GM23338 (cell line): ENCODE results near the gene HK1. TPM values are rescaled to one million over a fixed set of nuclear protein-coding genes. Genes with fewer than 3 reads are reported as not detected.

Experiments used
- ATAC-seq: fragments of 200-7000 bp; cut with Tn5 transposase; 3 replicates; pipeline ENCODE4 v1.9.1; 2020
- DNase-seq: peaks from one replicate; pipeline ENCODE4 v3.0.0-alpha.2; 2015; ENCODE audit warnings: low spot score
- H2AFZ ChIP-seq: fragments of 200-600 bp; sonication (generic); 2 replicates; pipeline ENCODE4 v1.8.0; 2016; ENCODE audit warnings: antibody characterized with exemption, mild to moderate bottlenecking, moderate library complexity
- H3F3A ChIP-seq: fragments of 200-600 bp; sonication (generic); replicated peaks from 2 replicates; pipeline ENCODE4 v1.8.0; 2017; ENCODE audit warnings: antibody characterized with exemption, mixed run types, low read depth
- H3K27ac ChIP-seq: fragments of 200-600 bp; sonication (generic); 2 replicates; pipeline ENCODE4 v1.6.1; 2016; ENCODE audit warnings: low read depth
- H3K27me3 ChIP-seq: fragments of 200-600 bp; sonication (generic); 2 replicates; pipeline ENCODE4 v1.8.0; 2016; ENCODE audit warnings: mild to moderate bottlenecking, mixed run types, moderate library complexity; ENCODE audit not compliant: insufficient read depth
- H3K36me3 ChIP-seq: fragments of 200-600 bp; sonication (generic); 2 replicates; pipeline ENCODE4 v1.8.0; 2016; ENCODE audit warnings: mild to moderate bottlenecking; ENCODE audit not compliant: insufficient read depth
- H3K4me1 ChIP-seq: fragments of 200-600 bp; sonication (generic); 2 replicates; pipeline ENCODE4 v1.8.0; 2016; ENCODE audit warnings: mild to moderate bottlenecking, moderate library complexity; ENCODE audit not compliant: insufficient read depth
- H3K4me2 ChIP-seq: fragments of 200-600 bp; sonication (generic); 2 replicates; pipeline ENCODE4 v1.7.1; 2017; ENCODE audit warnings: mixed run types
- H3K4me3 ChIP-seq: fragments of 200-600 bp; sonication (generic); 2 replicates; pipeline ENCODE4 v1.6.1; 2016; ENCODE audit warnings: mixed run types
- H3K79me2 ChIP-seq: fragments of 200-600 bp; sonication (generic); replicated peaks from 2 replicates; pipeline ENCODE4 v1.8.0; 2017; ENCODE audit warnings: mild to moderate bottlenecking; ENCODE audit not compliant: insufficient read depth
- H3K9me2 ChIP-seq: fragments of 200-600 bp; sonication (generic); 2 replicates; pipeline ENCODE4 v1.8.0; 2017; ENCODE audit not compliant: insufficient read depth
- H4K20me1 ChIP-seq: fragments of 200-600 bp; sonication (generic); replicated peaks from 2 replicates; pipeline ENCODE4 v1.8.0; 2017; ENCODE audit warnings: mild to moderate bottlenecking; ENCODE audit not compliant: insufficient read depth
- H3K27ac Mint-ChIP-seq: 2 replicates; pipeline ENCODE4 v1.8.0; 2020; ENCODE audit warnings: inconsistent platforms, mild to moderate bottlenecking, moderate library complexity, mixed read lengths
- H3K27me3 Mint-ChIP-seq: 3 replicates; pipeline ENCODE4 v1.8.0; 2022; ENCODE audit warnings: low read depth, mild to moderate bottlenecking, moderate library complexity, mixed read lengths, inconsistent platforms; ENCODE audit not compliant: insufficient read depth, poor library complexity
- H3K36me3 Mint-ChIP-seq: 3 replicates; pipeline ENCODE4 v1.8.0; 2021; ENCODE audit warnings: low read depth, mild to moderate bottlenecking, inconsistent platforms, moderate library complexity, mixed read lengths
- H3K4me1 Mint-ChIP-seq: 3 replicates; pipeline ENCODE4 v1.8.0; 2020; ENCODE audit warnings: mild to moderate bottlenecking, inconsistent platforms, mixed read lengths
- H3K4me3 Mint-ChIP-seq: 3 replicates; pipeline ENCODE4 v1.8.0; 2021; ENCODE audit warnings: moderate library complexity, mild to moderate bottlenecking, inconsistent platforms, mixed read lengths
- H3K9me3 Mint-ChIP-seq: 3 replicates; pipeline ENCODE4 v1.8.0; 2020; ENCODE audit warnings: moderate library complexity, mild to moderate bottlenecking, inconsistent platforms, mixed read lengths
- CREB1 ChIP-seq: fragments of 250-450 bp; sonication (Bioruptor Pico); IDR thresholded peaks from 2 replicates; pipeline ENCODE4 v1.5.0; 2020; ENCODE audit warnings: low read depth, mild to moderate bottlenecking, moderate library complexity
- EZH2phosphoT487 ChIP-seq: fragments of 200-600 bp; sonication (generic); IDR thresholded peaks from one replicate; pipeline ENCODE4 v1.8.1; 2018; ENCODE audit warnings: antibody characterized with exemption; ENCODE audit not compliant: unreplicated experiment
- JUNB ChIP-seq: IDR thresholded peaks from one replicate; pipeline ENCODE4 v1.6.1; 2016; ENCODE audit warnings: antibody characterized with exemption; ENCODE audit not compliant: unreplicated experiment
- POLR2AphosphoS5 ChIP-seq: IDR thresholded peaks from 2 replicates; pipeline ENCODE4 v1.6.1; 2016; ENCODE audit warnings: antibody characterized with exemption, low read depth
- STAT1 ChIP-seq: IDR thresholded peaks from one replicate; pipeline ENCODE4 v1.6.1; 2016; ENCODE audit warnings: antibody characterized with exemption; ENCODE audit not compliant: unreplicated experiment
- ZNF331 ChIP-seq: fragments of 250-450 bp; sonication (Bioruptor Pico); IDR thresholded peaks from 2 replicates; pipeline ENCODE4 v1.5.0; 2020; ENCODE audit warnings: low read depth, mild to moderate bottlenecking, moderate library complexity
- polyA plus RNA-seq: library from polyadenylated mRNA; unstranded; fragments of >200 nt; fragmentation: Nextera tagmentation; extraction: Ambion mirVana; gene quantifications from 2 replicates; pipeline ENCODE4 v1.2.1, GENCODE V29; 2016
- total RNA-seq: library from RNA; depleted of rRNA; stranded (reverse); fragments of >200 nt; shearing (Covaris generic); gene quantifications from 2 replicates; pipeline ENCODE4 v1.2.3, GENCODE V29; 2014
- TF ChIP-seq, protein P1 (sequence below): fragments of 250-450 bp; sonication (Bioruptor Pico); IDR thresholded peaks from 2 replicates; pipeline ENCODE4 v1.5.0; 2020; ENCODE audit warnings: mild to moderate bottlenecking, moderate library complexity
- TF ChIP-seq, protein P2 (sequence below): IDR thresholded peaks from one replicate; pipeline ENCODE4 v1.6.1; 2018; ENCODE audit warnings: antibody characterized with exemption; ENCODE audit not compliant: unreplicated experiment

The HK1 gene
- total and polyA plus RNA-seq, 2 experiments from 2014 or later: 76.6 to 229 TPM

- TF ChIP-seq, protein P1, sequence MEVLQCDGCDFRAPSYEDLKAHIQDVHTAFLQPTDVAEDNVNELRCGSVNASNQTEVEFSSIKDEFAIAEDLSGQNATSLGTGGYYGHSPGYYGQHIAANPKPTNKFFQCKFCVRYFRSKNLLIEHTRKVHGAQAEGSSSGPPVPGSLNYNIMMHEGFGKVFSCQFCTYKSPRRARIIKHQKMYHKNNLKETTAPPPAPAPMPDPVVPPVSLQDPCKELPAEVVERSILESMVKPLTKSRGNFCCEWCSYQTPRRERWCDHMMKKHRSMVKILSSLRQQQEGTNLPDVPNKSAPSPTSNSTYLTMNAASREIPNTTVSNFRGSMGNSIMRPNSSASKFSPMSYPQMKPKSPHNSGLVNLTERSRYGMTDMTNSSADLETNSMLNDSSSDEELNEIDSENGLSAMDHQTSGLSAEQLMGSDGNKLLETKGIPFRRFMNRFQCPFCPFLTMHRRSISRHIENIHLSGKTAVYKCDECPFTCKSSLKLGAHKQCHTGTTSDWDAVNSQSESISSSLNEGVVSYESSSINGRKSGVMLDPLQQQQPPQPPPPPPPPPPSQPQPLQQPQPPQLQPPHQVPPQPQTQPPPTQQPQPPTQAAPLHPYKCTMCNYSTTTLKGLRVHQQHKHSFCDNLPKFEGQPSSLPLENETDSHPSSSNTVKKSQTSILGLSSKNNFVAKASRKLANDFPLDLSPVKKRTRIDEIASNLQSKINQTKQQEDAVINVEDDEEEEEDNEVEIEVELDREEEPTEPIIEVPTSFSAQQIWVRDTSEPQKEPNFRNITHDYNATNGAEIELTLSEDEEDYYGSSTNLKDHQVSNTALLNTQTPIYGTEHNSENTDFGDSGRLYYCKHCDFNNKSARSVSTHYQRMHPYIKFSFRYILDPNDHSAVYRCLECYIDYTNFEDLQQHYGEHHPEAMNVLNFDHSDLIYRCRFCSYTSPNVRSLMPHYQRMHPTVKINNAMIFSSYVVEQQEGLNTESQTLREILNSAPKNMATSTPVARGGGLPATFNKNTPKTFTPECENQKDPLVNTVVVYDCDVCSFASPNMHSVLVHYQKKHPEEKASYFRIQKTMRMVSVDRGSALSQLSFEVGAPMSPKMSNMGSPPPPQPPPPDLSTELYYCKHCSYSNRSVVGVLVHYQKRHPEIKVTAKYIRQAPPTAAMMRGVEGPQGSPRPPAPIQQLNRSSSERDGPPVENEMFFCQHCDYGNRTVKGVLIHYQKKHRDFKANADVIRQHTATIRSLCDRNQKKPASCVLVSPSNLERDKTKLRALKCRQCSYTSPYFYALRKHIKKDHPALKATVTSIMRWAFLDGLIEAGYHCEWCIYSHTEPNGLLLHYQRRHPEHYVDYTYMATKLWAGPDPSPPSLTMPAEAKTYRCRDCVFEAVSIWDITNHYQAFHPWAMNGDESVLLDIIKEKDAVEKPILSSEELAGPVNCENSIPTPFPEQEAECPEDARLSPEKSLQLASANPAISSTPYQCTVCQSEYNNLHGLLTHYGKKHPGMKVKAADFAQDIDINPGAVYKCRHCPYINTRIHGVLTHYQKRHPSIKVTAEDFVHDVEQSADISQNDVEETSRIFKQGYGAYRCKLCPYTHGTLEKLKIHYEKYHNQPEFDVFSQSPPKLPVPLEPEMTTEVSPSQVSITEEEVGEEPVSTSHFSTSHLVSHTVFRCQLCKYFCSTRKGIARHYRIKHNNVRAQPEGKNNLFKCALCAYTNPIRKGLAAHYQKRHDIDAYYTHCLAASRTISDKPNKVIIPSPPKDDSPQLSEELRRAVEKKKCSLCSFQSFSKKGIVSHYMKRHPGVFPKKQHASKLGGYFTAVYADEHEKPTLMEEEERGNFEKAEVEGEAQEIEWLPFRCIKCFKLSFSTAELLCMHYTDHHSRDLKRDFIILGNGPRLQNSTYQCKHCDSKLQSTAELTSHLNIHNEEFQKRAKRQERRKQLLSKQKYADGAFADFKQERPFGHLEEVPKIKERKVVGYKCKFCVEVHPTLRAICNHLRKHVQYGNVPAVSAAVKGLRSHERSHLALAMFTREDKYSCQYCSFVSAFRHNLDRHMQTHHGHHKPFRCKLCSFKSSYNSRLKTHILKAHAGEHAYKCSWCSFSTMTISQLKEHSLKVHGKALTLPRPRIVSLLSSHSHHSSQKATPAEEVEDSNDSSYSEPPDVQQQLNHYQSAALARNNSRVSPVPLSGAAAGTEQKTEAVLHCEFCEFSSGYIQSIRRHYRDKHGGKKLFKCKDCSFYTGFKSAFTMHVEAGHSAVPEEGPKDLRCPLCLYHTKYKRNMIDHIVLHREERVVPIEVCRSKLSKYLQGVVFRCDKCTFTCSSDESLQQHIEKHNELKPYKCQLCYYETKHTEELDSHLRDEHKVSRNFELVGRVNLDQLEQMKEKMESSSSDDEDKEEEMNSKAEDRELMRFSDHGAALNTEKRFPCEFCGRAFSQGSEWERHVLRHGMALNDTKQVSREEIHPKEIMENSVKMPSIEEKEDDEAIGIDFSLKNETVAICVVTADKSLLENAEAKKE (CRISPR knock-in tag): no peak
- TF ChIP-seq CREB1: no peak
- no peak for TF ChIP-seq EZH2phosphoT487
Observed at GRCh38 chr10:69426376-69426727, 148.1 kb downstream of the HK1 start (continued).

DNA sequence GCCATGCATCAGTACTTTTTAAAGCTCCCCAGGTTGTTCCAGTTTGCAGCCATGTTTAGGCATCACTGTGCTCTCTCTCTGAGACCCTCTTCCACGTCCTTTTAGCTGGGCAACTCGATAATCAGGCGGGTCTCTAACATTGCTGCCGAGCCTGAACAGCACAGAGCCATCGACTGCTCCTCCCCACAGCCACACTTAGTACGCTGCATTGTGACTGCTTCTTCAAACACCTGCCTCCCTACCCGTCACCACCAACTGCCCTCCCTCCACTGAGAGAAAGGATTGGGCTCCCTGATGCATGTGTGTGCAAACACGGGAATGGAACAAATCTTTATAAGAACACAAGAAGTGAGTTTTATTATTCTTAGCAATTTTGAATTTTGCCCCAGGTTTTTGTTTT is 149.9 kb downstream of the HK1 start:
- Histone ChIP-seq H3K27ac (no peak overlapping the region), H3F3A (no peaks in the 10 kb centered on the region), H3K36me3 (no peaks in the 10 kb centered on the region), H3K9me2 (peaks cover 11% of the 10 kb centered on the region; the same call in 1 of the 2 replicates), H3K4me3 (no peak overlapping the region), H3K4me1 (no peaks in the 10 kb centered on the region), H3K4me2 (no peak overlapping the region), H3K79me2 (no peaks in the 10 kb centered on the region), H4K20me1 (no peaks in the 10 kb centered on the region), H3K27me3 (no peaks in the 10 kb centered on the region), H2AFZ (no peak overlapping the region)
- Mint-ChIP-seq H3K4me3 (no peak overlapping the region), H3K27ac (no peak overlapping the region), H3K9me3 (no peaks in the 10 kb centered on the region; the same call in 2 of the 3 replicates), H3K4me1 (peaks cover 6% of the 10 kb centered on the region), H3K27me3 (peaks cover 2% of the 10 kb centered on the region), H3K36me3 (no peaks in the 10 kb centered on the region)
- ATAC-seq (no peak), DNase-seq (no peak)
- TF ChIP-seq JUNB (no peak), STAT1 (no peak), EZH2phosphoT487 (no peak), POLR2AphosphoS5 (no peak), ZNF331 (CRISPR knock-in tag) (no peak)
- TF ChIP-seq, protein P2, sequence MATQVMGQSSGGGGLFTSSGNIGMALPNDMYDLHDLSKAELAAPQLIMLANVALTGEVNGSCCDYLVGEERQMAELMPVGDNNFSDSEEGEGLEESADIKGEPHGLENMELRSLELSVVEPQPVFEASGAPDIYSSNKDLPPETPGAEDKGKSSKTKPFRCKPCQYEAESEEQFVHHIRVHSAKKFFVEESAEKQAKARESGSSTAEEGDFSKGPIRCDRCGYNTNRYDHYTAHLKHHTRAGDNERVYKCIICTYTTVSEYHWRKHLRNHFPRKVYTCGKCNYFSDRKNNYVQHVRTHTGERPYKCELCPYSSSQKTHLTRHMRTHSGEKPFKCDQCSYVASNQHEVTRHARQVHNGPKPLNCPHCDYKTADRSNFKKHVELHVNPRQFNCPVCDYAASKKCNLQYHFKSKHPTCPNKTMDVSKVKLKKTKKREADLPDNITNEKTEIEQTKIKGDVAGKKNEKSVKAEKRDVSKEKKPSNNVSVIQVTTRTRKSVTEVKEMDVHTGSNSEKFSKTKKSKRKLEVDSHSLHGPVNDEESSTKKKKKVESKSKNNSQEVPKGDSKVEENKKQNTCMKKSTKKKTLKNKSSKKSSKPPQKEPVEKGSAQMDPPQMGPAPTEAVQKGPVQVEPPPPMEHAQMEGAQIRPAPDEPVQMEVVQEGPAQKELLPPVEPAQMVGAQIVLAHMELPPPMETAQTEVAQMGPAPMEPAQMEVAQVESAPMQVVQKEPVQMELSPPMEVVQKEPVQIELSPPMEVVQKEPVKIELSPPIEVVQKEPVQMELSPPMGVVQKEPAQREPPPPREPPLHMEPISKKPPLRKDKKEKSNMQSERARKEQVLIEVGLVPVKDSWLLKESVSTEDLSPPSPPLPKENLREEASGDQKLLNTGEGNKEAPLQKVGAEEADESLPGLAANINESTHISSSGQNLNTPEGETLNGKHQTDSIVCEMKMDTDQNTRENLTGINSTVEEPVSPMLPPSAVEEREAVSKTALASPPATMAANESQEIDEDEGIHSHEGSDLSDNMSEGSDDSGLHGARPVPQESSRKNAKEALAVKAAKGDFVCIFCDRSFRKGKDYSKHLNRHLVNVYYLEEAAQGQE: no peak
